Activated gamma-delta T cell treated with anti-CD3 and anti-CD28 coated beads, Interleukin-2, amount 50 U/mL, for 16 hours (primary cell): ENCODE measurements around the gene LIFR.
"Not testable (repeated sequence)": the region's sequence is repeated elsewhere in the genome, so short reads cannot be mapped to it uniquely, and the experiment has no call there.

Experiments
- DNase-seq: peaks from one replicate; pipeline ENCODE4 v3.0.0-alpha.2; 2020; ENCODE audit warnings: low read depth

LIFR gene

GRCh38 chr5:38582293-38582974 lies 26.0 kb upstream of the LIFR start:
- no peak for DNase-seq

GRCh38 chr5:38581597-38581996 lies 25.2 kb upstream of the LIFR start:
- DNase-seq = no peak

GRCh38 chr5:38579105-38579504 lies 22.7 kb upstream of the LIFR start:
- DNase-seq = no peak

- DNase-seq = no peak
These were observed 20.7 kb upstream of the LIFR start for GRCh38 chr5:38576961-38577684.

- no peak for DNase-seq
These were observed 20.0 kb upstream of the LIFR start for GRCh38 chr5:38576442-38576841.

GRCh38 chr5:38575476-38575875 lies 19.0 kb upstream of the LIFR start:
- no peak for DNase-seq

GRCh38 chr5:38574009-38574408 lies 17.6 kb upstream of the LIFR start:
- no peak for DNase-seq

- DNase-seq = no peak
These were observed 17.1 kb upstream of the LIFR start for GRCh38 chr5:38573521-38573920.

- DNase-seq = no peak
These were observed 12.7 kb upstream of the LIFR start for GRCh38 chr5:38569180-38569579.

- not testable (repeated sequence) for DNase-seq
These were observed 10.9 kb upstream of the LIFR start for GRCh38 chr5:38567306-38567705.

- no peak for DNase-seq
These were observed 7.2 kb upstream of the LIFR start for GRCh38 chr5:38563624-38564023.

- DNase-seq = no peak
These were observed 6.2 kb upstream of the LIFR start for GRCh38 chr5:38562444-38563210.

- no peak for DNase-seq
These were observed 3.0 kb upstream of the LIFR start for GRCh38 chr5:38559428-38559827.

GRCh38 chr5:38557792-38558191 lies 1.3 kb upstream of the LIFR start:
- DNase-seq = no peak

- DNase-seq = no peak
These were observed 863 bp upstream of the LIFR start for GRCh38 chr5:38557308-38557710.

- no peak for DNase-seq
These were observed 303 bp downstream of the LIFR start for GRCh38 chr5:38556088-38556598.

GRCh38 chr5:38555354-38556087 lies 925 bp downstream of the LIFR start:
- DNase-seq = no peak

- DNase-seq = no peak
These were observed 1.6 kb downstream of the LIFR start for GRCh38 chr5:38554861-38555260.

- DNase-seq = no peak
These were observed 2.0 kb downstream of the LIFR start for GRCh38 chr5:38554403-38554802.

- no peak for DNase-seq
These were observed 3.4 kb downstream of the LIFR start for GRCh38 chr5:38553001-38553521.

- no peak for DNase-seq
These were observed 5.1 kb downstream of the LIFR start for GRCh38 chr5:38551030-38552017.
